H1 (cell line): ENCODE results near the gene OS9. TPM values are rescaled to one million over a fixed set of nuclear protein-coding genes. Genes with fewer than 3 reads are reported as not detected.

ENCODE experiments used
- CHD2 ChIP-seq: IDR thresholded peaks from 2 replicates; pipeline ENCODE4 v1.6.1; 2012; ENCODE audit warnings: low read length, improper control_type of control experiment
- CREB1 ChIP-seq: IDR thresholded peaks from 2 replicates; pipeline ENCODE4 v1.6.1; 2012; ENCODE audit warnings: inconsistent platforms
- HDAC2 ChIP-seq, 2 experiments: fragments of 300-600 bp in 1 of 2; sonication (generic) in 1 of 2; IDR thresholded peaks; 2 replicates each; pipeline ENCODE4 v1.6.1; 2011 to 2012; ENCODE audit warnings: low read depth in 2 of 2, low read length in 2 of 2, mild to moderate bottlenecking in 2 of 2, moderate library complexity in 2 of 2, borderline replicate concordance in 1 of 2, inconsistent platforms in 1 of 2
- microRNA-seq, 2 experiments: library from miRNA; unstranded; fragments of <30 nt; microRNA quantifications; one replicate each; pipeline versions ENCODE4 to v1.2.0, GENCODE V29; 2016 to 2020; ENCODE audit warnings: borderline microRNAs expressed in 2 of 2, borderline number of aligned reads in 2 of 2, borderline replicate concordance in 1 of 2
- polyA plus RNA-seq, 7 experiments: library from polyadenylated mRNA; depleted of rRNA in 3 of 7; stranded (reverse) in 5 of 7; unstranded in 2 of 7; fragments of >200 nt in 5 of 7; fragments of 200-250 nt in 2 of 7; gene quantifications; 1 replicate in 5 of 7; 2 replicates in 1 of 7; 4 replicates in 1 of 7; pipeline versions ENCODE4 v1.2.1 to v1.2.3, GENCODE V29; 2011 to 2013; ENCODE audit warnings: missing spikeins in 2 of 7, mixed read lengths in 2 of 7
- total RNA-seq: library from RNA; stranded (reverse); fragmentation: NEBNext Ultra II Directional; extraction: Animal tissue kit (Norgen Biotek cat#: 25700); gene quantifications from 2 replicates; pipeline ENCODE4 v1.2.1, GENCODE V29; 2021
- TF ChIP-seq, protein P1 (sequence below): IDR thresholded peaks from 2 replicates; pipeline ENCODE4 v1.6.1; 2012; ENCODE audit warnings: inconsistent platforms

The OS9 gene
- total and polyA plus RNA-seq, 2 of the 8 experiments (the other 6 are each of a cell fraction or from before 2014, with no cell fraction given) = 71.0 to 108 TPM

DNA sequence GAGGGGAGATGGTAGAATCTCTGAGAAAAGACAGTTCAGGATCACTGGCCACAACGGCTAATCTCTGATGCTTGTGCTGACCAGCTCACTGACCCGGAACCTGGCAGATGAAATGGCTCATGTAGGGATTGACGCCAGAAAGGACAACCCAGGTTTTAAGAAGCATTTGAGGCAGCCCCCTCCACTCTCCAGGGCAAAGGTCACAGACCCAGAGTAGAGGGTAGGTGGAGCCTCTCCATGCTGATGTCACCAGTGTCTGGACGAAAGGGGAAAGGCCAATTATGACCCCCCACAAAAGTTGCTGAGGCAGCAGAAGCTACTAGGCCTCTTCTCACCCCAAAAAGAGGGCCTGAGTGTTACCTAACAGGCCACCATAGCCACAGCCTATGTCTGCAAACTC is 76.8 kb downstream of the OS9 start (continued):
- no peak for TF ChIP-seq CHD2
- TF ChIP-seq, protein P1, sequence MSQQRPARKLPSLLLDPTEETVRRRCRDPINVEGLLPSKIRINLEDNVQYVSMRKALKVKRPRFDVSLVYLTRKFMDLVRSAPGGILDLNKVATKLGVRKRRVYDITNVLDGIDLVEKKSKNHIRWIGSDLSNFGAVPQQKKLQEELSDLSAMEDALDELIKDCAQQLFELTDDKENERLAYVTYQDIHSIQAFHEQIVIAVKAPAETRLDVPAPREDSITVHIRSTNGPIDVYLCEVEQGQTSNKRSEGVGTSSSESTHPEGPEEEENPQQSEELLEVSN = no peak
- no peak for TF ChIP-seq CREB1
- no peak for TF ChIP-seq HDAC2 (IDR thresholded peaks at IDR 0.05; ENCODE audit: borderline replicate concordance in 1 of 2, low read depth in 2 of 2, low read length in 2 of 2)
- TF ChIP-seq, all 59 proteins: peak for 0

Small RNA genes lying within 50 kb of the gene (microRNA-seq; reads per million reads assigned to microRNA genes)
- gene MIR6759 = 0 reads per million in 2 experiments

Other genes with a start within 250 kb of the OS9 start
- gene INHBE, start 238.8 kb upstream of the OS9 start, total RNA-seq = 7.0 and 10.2 TPM in 2 replicates
- 18.8 and 31.9 TPM in 2 replicates for gene INHBE, start 238.8 kb upstream of the OS9 start, polyA plus RNA-seq (2011; rRNA removed)
- gene GLI1, start 234.3 kb upstream of the OS9 start, total RNA-seq = 20.6 and 23.5 TPM in 2 replicates
- gene GLI1, start 234.3 kb upstream of the OS9 start, polyA plus RNA-seq (2011; rRNA removed) = 25.3 and 31.0 TPM in 2 replicates
- gene ARHGAP9, start 214.3 kb upstream of the OS9 start, total RNA-seq = 2.3 and 3.2 TPM in 2 replicates
- 6.0 and 7.0 TPM in 2 replicates for gene ARHGAP9, start 214.3 kb upstream of the OS9 start, polyA plus RNA-seq (2011; rRNA removed)
- gene MARS1, start 206.1 kb upstream of the OS9 start, total RNA-seq = 398 and 407 TPM in 2 replicates
- gene MARS1, start 206.1 kb upstream of the OS9 start, polyA plus RNA-seq (2011; rRNA removed) = 194 and 255 TPM in 2 replicates
- 4.9 TPM in 2 replicates for gene DDIT3, start 173.6 kb upstream of the OS9 start, total RNA-seq
- gene DDIT3, start 173.6 kb upstream of the OS9 start, polyA plus RNA-seq (2011; rRNA removed) = 4.7 and 5.7 TPM in 2 replicates
- 32.3 and 32.7 TPM in 2 replicates for gene MBD6, start 171.3 kb upstream of the OS9 start, total RNA-seq
- gene MBD6, start 171.3 kb upstream of the OS9 start, polyA plus RNA-seq (2011; rRNA removed) = 3.9 and 6.9 TPM in 2 replicates
- 89.3 and 90.3 TPM in 2 replicates for gene DCTN2, start 146.9 kb upstream of the OS9 start, total RNA-seq
- gene DCTN2, start 146.9 kb upstream of the OS9 start, polyA plus RNA-seq (2011; rRNA removed) = 91.9 and 140 TPM in 2 replicates
- 21.9 and 22.8 TPM in 2 replicates for gene KIF5A, start 144.1 kb upstream of the OS9 start, total RNA-seq
- 10.7 and 11.7 TPM in 2 replicates for gene KIF5A, start 144.1 kb upstream of the OS9 start, polyA plus RNA-seq (2011; rRNA removed)
- gene PIP4K2C, start 102.9 kb upstream of the OS9 start, total RNA-seq = 21.4 and 27.1 TPM in 2 replicates
- gene PIP4K2C, start 102.9 kb upstream of the OS9 start, polyA plus RNA-seq (2011; rRNA removed) = 21.0 and 25.0 TPM in 2 replicates
- 41.8 and 43.4 TPM in 2 replicates for gene DTX3, start 89.3 kb upstream of the OS9 start, total RNA-seq
- 92.5 and 126 TPM in 2 replicates for gene DTX3, start 89.3 kb upstream of the OS9 start, polyA plus RNA-seq (2011; rRNA removed)
- 5.9 and 6.4 TPM in 2 replicates for gene ARHGEF25, start 82.7 kb upstream of the OS9 start, total RNA-seq
- 8.6 and 8.8 TPM in 2 replicates for gene ARHGEF25, start 82.7 kb upstream of the OS9 start, polyA plus RNA-seq (2011; rRNA removed)
- gene B4GALNT1, start 60.9 kb upstream of the OS9 start, total RNA-seq = 1.4 and 1.5 TPM in 2 replicates
- gene B4GALNT1, start 60.9 kb upstream of the OS9 start, polyA plus RNA-seq (2011; rRNA removed) = 2.2 and 2.3 TPM in 2 replicates
- gene AGAP2, start 44.6 kb downstream of the OS9 start, total RNA-seq = 1.5 and 1.7 TPM in 2 replicates
- 1.5 and 1.8 TPM in 2 replicates for gene AGAP2, start 44.6 kb downstream of the OS9 start, polyA plus RNA-seq (2011; rRNA removed)
- 15.2 and 15.8 TPM in 2 replicates for gene TSPAN31, start 50.9 kb downstream of the OS9 start, total RNA-seq
- gene TSPAN31, start 50.9 kb downstream of the OS9 start, polyA plus RNA-seq (2011; rRNA removed) = 23.3 and 31.4 TPM in 2 replicates
- gene CDK4, start 58.2 kb downstream of the OS9 start, total RNA-seq = 174 and 180 TPM in 2 replicates
- gene CDK4, start 58.2 kb downstream of the OS9 start, polyA plus RNA-seq (2011; rRNA removed) = 311 and 368 TPM in 2 replicates
- 6.1 and 6.4 TPM in 2 replicates for gene MARCHF9, start 61.0 kb downstream of the OS9 start, total RNA-seq
- 6.6 and 7.8 TPM in 2 replicates for gene MARCHF9, start 61.0 kb downstream of the OS9 start, polyA plus RNA-seq (2011; rRNA removed)
- 2.3 and 3.3 TPM in 2 replicates for gene CYP27B1, start 72.9 kb downstream of the OS9 start, total RNA-seq
- 2.6 and 2.9 TPM in 2 replicates for gene CYP27B1, start 72.9 kb downstream of the OS9 start, polyA plus RNA-seq (2011; rRNA removed)
- gene METTL1, start 78.0 kb downstream of the OS9 start, total RNA-seq = 41.9 and 46.0 TPM in 2 replicates
- gene METTL1, start 78.0 kb downstream of the OS9 start, polyA plus RNA-seq (2011; rRNA removed) = 37.9 and 40.5 TPM in 2 replicates
- 3.1 and 3.8 TPM in 2 replicates for gene EEF1AKMT3, start 78.5 kb downstream of the OS9 start, total RNA-seq
- gene EEF1AKMT3, start 78.5 kb downstream of the OS9 start, polyA plus RNA-seq (2011; rRNA removed) = 3.6 and 4.4 TPM in 2 replicates
- gene TSFM, start 88.7 kb downstream of the OS9 start, total RNA-seq = 47.9 and 49.8 TPM in 2 replicates
- 17.4 and 21.5 TPM in 2 replicates for gene TSFM, start 88.7 kb downstream of the OS9 start, polyA plus RNA-seq (2011; rRNA removed)
- gene AVIL, start 124.6 kb downstream of the OS9 start, total RNA-seq = 0.39 and 1.1 TPM in 2 replicates
- gene AVIL, start 124.6 kb downstream of the OS9 start, polyA plus RNA-seq (2011; rRNA removed) = 0.06 and 0.11 TPM in 2 replicates
- gene CTDSP2, start 152.6 kb downstream of the OS9 start, total RNA-seq = 91.7 and 93.7 TPM in 2 replicates
- gene CTDSP2, start 152.6 kb downstream of the OS9 start, polyA plus RNA-seq (2011; rRNA removed) = 71.3 and 129 TPM in 2 replicates
- 6.7 and 10.2 TPM in 2 replicates for gene ATP23, start 247.4 kb downstream of the OS9 start, total RNA-seq
- gene ATP23, start 247.4 kb downstream of the OS9 start, polyA plus RNA-seq (2011; rRNA removed) = 12.1 and 13.5 TPM in 2 replicates